ENCODE results near the gene CST4.

The CST4 gene

GRCh38 chr20:23647346-23647745 lies 41.5 kb downstream of the CST4 start:
- Histone ChIP-seq H3K79me2 (no peaks in the 10 kb centered on the region), H3K4me1 (no peaks in the 10 kb centered on the region)

GRCh38 chr20:23646106-23646873 lies 42.5 kb downstream of the CST4 start:
- Histone ChIP-seq H2AFZ (no peak overlapping the region), H3K4me1 (no peaks in the 10 kb centered on the region), H3K27me3 (ENCODE audit: control insufficient read depth, insufficient read depth, low read length) (no peaks in the 10 kb centered on the region), H3K36me3 (ENCODE audit: control insufficient read depth, insufficient read depth, low read length) (no peaks in the 10 kb centered on the region), H3K27ac (no peak overlapping the region), H3K4me2 (ENCODE audit: low read length) (no peak overlapping the region), H3K9me3 (ENCODE audit: control insufficient read depth, low read length) (no peaks in the 10 kb centered on the region), H3K79me2 (no peaks in the 10 kb centered on the region), H3K4me3 (ENCODE audit: low read depth, low read length) (no peak overlapping the region), H3K9ac (no peak overlapping the region)
- TF ChIP-seq CTCF (IDR thresholded peaks at IDR 0.05): no peak

More at GRCh38 chr20:23647346-23647745, 41.5 kb downstream of the CST4 start:
- no peak for TF ChIP-seq CTCF (IDR thresholded peaks at IDR 0.05)
- no peak overlapping the region for H3K4me2 ChIP-seq (ENCODE audit: low read length)
- H3K9me3 ChIP-seq (ENCODE audit: control insufficient read depth, low read length): no peaks in the 10 kb centered on the region
- no peak overlapping the region for H3K4me3 ChIP-seq (ENCODE audit: low read depth, low read length)
- H3K27ac ChIP-seq: no peak overlapping the region
- H3K9ac ChIP-seq: no peak overlapping the region
- H2AFZ ChIP-seq: no peak overlapping the region
- no peaks in the 10 kb centered on the region for H3K27me3 ChIP-seq (ENCODE audit: control insufficient read depth, insufficient read depth, low read length)
- no peaks in the 10 kb centered on the region for H3K36me3 ChIP-seq (ENCODE audit: control insufficient read depth, insufficient read depth, low read length)

GRCh38 chr20:23645575-23645974 lies 43.3 kb downstream of the CST4 start:
- Histone ChIP-seq H3K9ac (no peak overlapping the region), H3K4me1 (no peaks in the 10 kb centered on the region), H3K4me3 (ENCODE audit: low read depth, low read length) (no peak overlapping the region), H3K4me2 (ENCODE audit: low read length) (no peak overlapping the region), H3K79me2 (no peaks in the 10 kb centered on the region), H2AFZ (no peak overlapping the region), H3K27me3 (ENCODE audit: control insufficient read depth, insufficient read depth, low read length) (no peaks in the 10 kb centered on the region), H3K27ac (no peak overlapping the region), H3K36me3 (ENCODE audit: control insufficient read depth, insufficient read depth, low read length) (no peaks in the 10 kb centered on the region), H3K9me3 (ENCODE audit: control insufficient read depth, low read length) (no peaks in the 10 kb centered on the region)
- no peak for TF ChIP-seq CTCF (IDR thresholded peaks at IDR 0.05)

- no peaks in the 10 kb centered on the region for H3K79me2 ChIP-seq
- H3K9ac ChIP-seq: no peak overlapping the region
- no peaks in the 10 kb centered on the region for H3K36me3 ChIP-seq (ENCODE audit: control insufficient read depth, insufficient read depth, low read length)
- no peak overlapping the region for H3K4me3 ChIP-seq (ENCODE audit: low read depth, low read length)
- H3K4me2 ChIP-seq (ENCODE audit: low read length): no peak overlapping the region
- H3K27me3 ChIP-seq (ENCODE audit: control insufficient read depth, insufficient read depth, low read length): no peaks in the 10 kb centered on the region
- no peaks in the 10 kb centered on the region for H3K4me1 ChIP-seq
- no peaks in the 10 kb centered on the region for H3K9me3 ChIP-seq (ENCODE audit: control insufficient read depth, low read length)
- H3K27ac ChIP-seq: no peak overlapping the region
- no peak overlapping the region for H2AFZ ChIP-seq
- no peak for TF ChIP-seq CTCF (IDR thresholded peaks at IDR 0.05)
Measured at GRCh38 chr20:23644164-23644563, 44.7 kb downstream of the CST4 start.

- H3K27ac ChIP-seq: no peak overlapping the region
- H3K27me3 ChIP-seq (ENCODE audit: control insufficient read depth, insufficient read depth, low read length): no peaks in the 10 kb centered on the region
Measured at GRCh38 chr20:23643659-23644058, 45.2 kb downstream of the CST4 start.

More at GRCh38 chr20:23643659-23644058, 45.2 kb downstream of the CST4 start:
- H3K9ac ChIP-seq: no peak overlapping the region
- no peaks in the 10 kb centered on the region for H3K36me3 ChIP-seq (ENCODE audit: control insufficient read depth, insufficient read depth, low read length)
- no peaks in the 10 kb centered on the region for H3K79me2 ChIP-seq
- TF ChIP-seq CTCF (IDR thresholded peaks at IDR 0.05): no peak
- no peaks in the 10 kb centered on the region for H3K9me3 ChIP-seq (ENCODE audit: control insufficient read depth, low read length)
- no peak overlapping the region for H3K4me3 ChIP-seq (ENCODE audit: low read depth, low read length)
- H2AFZ ChIP-seq: no peak overlapping the region
- no peaks in the 10 kb centered on the region for H3K4me1 ChIP-seq
- no peak overlapping the region for H3K4me2 ChIP-seq (ENCODE audit: low read length)
